GM19397 (cell line): ENCODE results near the gene HOXC12.

Source experiments
- ATAC-seq: cut with Tn5 transposase; IDR thresholded peaks from one replicate; pipeline ENCODE4 v1.9.1; 2021; ENCODE audit warnings: mild to moderate bottlenecking, moderate library complexity; ENCODE audit not compliant: unreplicated experiment

Gene HOXC12

DNA sequence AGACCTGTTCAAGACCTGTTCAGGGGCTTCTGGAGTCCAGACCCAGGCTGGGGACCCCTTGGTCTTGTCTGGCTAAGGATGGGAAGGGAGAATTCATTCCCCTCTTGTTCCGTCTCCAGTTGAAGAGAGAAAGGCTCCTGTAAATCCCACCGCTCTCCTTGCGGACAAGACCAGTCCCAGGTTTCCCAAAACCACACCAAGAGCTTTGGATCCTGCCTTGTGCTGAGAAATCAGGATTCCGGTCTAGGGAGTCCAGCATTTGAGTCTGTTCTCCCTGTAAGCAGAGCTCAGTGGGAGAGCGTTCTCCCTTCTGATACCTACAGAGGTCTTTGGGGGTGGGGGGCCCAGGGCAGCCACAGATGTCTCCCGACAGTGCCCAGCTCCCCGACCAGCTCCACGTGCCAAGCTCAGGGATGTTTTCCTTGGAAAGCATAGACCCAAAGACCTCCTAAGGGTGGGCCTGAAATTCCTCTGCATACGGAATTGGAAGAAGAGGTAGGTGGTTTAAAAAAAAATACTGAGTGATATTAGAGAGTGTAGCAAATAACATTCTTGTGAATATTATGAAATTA is 14.2 kb upstream of the HOXC12 start:
- ATAC-seq: no peak

DNA sequence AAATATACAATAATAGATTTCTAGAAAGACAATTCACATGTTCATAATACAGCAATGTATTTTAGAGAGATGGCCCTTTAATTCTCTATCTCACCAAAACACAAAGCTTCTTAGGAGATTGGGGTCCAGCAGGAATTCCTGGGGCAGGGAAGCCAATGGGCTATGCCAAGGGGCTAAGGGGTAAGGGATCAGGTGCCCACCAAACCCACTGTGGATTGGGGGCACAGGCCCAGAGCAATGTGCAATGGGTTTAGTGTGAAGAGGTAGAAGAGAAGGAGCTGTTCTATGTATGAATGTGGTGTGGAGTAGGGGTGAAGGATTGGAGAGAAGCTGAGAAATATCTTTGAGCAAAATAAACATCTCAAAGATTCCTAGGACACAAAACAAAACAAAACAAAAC is 13.5 kb upstream of the HOXC12 start:
- ATAC-seq: no peak

DNA sequence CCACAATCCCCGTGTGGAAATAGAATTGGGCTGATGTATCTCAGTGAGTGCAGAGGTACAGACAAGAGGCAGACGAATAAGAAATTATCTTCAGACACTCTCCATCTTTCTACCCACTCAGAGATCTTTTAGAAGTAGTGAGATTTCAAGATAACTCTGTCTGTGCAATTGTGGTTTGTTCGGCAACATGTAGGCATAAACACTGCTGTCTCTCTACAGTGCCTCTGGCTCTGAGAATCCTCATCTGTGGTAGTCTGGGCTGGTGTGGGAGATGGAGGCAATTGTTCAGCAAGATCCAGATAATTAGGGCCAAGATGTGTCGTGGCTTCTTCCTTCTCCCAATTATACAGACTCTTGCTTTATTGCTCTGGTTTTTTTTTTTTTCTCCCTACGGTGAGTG is 13.0 kb upstream of the HOXC12 start:
- ATAC-seq: no peak

DNA sequence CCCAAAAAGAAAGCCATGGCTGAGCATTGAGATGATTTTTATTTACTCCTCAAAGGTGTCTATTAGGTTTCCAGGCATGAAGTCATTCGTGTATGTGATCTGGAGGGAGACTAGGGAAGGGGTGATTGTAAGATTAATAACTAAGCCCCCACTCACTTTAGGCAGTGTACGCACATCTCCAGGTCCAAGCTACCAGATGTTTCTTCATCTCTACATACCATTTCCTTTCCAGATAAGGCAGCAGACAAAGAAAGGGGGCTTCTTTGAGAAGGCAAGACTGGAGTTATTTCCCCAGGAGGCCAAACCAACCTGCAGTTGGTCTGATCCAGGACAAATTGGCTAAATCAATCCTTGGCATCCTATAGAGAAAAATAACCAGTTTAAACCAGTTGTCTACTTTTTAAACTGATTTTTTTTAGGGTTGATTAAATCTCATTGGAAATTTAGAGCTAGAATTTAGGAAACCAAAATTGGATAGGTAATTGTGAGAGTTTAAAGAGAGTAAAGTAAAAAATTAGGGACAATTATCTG is 12.2 kb upstream of the HOXC12 start:
- no peak for ATAC-seq

DNA sequence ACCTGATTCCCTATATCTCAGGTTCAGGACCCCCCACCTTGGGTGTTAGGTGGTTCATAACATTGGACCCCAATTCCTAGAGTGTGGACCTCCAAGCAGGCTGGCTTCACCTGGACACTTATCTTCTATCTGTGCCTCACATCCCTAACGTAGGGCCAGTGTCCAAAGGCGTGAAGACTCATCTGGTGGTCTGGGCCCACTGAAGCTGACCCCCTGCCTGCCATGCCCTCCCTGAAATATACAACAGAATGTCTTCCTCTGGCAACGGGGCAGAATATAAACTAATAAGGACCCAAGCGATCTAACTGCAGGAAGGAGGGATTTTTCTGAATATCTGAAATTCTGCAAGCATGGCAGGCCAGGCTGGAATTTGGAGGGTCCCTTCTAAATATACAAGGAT is 10.5 kb upstream of the HOXC12 start:
- no peak for ATAC-seq

DNA sequence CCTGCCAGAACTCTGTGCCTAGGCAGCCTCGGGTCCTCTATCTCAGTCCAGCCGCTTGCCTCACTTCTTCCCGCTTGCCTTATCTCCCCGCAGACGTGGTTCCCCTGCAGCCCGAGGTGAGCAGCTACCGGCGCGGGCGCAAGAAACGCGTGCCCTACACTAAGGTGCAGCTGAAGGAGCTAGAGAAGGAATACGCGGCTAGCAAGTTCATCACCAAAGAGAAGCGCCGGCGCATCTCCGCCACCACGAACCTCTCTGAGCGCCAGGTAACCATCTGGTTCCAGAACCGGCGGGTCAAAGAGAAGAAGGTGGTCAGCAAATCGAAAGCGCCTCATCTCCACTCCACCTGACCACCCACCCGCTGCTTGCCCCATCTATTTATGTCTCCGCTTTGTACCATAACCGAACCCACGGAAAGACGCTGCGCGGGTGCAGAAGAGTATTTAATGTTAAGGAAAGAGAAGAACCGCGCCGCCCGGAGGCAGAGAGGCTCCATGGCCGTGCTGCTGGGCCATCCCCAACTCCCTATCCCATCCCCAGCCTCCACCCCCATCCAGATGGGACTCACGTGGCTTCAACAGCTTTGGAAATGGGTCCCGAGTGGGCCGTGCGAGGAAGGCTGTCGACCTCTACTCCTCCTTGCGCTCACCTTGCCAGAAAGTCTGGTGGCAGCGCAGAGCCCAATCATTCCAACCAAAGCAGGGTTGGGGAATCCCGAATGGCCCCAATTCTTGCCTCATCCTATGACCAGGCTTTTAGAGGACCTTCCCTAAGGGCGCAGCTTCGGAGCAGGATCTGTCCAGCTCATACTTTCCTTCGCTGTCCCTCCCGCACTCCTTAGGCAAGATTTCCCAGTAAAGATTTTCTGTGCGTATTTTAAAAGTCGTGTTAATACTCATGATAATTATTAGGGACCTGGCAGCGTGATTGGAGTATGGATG is 9.5 kb upstream of the HOXC12 start:
- no peak for ATAC-seq

DNA sequence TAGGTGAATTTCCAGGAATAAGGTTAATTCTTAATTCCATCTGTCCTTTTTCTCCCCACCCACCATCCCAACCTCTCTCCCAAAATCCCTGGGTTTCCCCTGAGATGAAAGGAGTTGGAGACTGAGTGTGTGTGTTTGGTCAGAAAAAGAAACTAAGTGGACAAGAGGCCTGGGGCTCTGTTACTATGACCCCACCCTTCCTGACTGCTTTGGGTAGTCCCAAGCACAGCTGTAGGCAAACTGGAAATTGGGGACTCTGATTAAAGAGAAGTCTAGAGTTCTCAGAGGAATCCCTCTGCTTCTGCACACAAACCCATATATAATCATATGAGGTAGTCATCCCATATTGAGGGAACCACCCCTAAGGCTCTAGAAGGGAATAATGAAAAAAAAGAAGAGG is 7.0 kb upstream of the HOXC12 start:
- ATAC-seq: no peak

DNA sequence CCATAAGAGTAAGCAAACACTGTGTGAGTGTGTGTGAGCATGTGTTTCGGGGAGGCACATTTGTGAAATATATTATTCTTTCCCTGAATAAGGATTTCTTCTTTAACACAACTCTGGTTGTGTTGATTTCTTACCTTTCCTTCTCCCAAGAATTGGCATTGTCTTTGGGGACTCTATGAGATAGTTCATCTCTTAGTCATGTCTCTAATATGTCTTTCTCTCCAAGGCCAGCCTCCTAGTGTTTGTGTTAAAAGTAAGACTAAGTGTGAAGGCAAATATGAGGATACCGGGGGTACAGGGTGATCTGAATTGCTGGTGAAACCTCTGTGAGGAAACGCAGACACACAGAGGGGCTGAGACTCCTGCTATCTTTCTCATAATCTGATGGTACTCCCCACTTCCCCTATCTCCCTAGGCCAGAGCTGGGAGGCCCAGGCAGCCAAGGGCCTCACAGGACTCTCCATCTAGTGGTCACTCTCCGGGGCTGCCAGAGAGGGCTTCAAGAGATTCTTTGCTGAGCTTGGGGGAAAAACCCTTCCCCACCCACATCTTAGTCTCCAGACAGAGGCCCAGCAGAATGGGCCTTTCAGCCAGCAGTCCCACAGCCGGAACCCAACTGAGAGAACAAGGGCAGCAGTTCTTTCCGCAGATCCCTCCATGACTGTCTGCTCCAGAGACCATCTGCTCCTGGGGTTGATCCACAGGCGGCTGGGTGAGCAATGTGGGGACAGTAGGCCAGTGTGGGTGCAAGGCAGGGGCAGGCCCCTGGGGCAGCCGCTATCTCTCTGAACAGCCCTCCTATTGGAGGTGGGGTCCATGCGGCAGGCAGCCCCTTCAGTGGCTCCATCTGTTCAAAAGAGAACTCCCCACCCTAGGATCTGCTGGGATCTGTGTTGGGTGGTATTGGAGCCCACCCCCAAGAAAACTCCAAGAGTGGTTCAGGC is 5.8 kb upstream of the HOXC12 start:
- ATAC-seq: no peak

DNA sequence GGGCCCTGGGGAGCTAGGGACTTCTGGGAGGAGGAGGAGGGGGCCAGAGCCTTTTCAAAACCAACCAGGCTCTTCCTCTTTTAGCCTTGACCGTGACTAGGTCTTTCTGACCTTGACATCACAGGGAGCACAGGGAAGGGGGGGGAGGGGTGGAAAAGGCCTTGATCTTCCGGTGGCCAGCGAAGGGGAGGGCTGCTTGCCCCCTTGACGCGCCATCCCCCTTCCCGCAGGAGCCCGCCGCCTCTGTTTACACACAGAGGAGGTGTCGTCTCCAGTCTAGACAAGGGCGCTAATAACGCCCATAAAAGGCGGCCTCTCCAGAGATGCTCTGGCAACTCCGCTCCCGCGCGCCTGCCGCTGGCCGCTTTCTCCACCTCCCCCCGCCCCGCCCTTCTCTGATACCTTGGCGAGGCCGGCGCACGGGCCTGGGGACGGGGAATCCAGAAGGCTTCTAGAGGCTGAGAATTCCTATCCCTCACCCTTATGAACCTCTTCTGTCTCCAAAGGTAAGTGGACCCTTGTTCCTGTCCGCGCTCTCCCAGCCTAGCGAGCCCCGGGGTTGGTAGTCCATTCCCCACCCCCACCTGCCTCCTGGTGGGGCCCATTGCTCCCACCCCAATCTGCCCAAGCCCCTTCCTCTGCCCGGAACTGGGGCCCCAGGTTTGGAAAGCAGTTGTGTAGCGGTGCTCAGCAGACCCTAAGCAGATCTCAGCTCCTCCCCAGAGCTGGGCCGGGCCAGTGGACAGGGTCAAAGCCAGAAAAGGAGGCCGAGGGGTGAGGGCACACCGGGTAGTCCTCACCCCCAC is 4.9 kb upstream of the HOXC12 start:
- no peak for ATAC-seq

DNA sequence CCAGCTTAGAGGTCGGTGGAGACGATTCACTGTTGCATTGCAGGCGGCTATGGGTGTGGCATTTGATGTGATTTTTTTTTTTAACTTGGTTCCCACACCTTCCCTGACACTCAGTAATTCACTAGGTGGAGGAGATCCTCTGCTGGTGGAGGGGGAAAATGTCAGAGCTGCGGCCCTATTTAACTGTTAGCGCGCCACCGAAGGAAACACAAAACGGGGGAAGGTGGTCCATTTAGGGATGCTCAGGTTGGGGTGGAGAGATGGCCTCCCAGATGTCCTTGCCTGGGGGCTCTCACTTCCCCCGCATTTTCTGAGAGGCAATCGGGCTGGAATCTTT is 4.3 kb upstream of the HOXC12 start:
- no peak for ATAC-seq

DNA sequence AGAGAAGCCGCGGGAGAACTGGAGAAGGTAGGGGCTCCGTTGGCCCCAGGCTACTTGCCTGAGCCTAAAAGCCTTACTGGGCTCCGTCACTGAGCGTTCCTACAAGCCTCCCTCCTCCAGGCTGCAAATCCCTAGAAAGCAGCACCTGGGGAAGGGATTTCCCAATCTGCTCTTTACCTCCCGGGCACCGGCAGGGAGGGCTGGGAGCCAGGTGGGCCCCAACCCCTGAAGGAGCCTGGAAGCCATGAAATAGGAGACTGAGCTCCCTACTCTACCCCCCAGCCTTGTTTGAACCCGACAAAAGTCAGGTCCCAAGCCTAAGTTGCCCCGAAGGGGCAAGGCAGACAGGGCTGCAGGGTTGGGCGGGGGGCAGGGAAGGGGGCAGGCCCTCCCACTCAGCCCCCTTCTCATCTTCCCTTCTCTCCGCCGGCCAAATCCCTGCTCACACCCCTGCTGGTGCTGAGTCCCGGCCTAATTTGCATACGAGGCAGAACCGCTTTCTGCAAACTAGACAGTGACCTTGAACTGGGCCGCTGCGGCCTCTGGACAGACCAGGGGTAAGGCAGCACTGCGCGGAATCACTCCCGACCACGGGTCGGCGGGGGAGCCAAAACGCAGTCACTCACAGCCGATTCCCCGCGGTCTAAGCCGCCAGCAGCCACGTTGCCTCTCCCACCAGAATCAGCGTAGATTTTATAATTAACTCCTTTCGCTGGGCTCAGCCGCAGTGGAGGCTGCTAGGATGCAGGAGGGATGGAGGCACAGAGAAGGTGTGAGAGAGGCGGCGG is 3.7 kb upstream of the HOXC12 start:
- no peak for ATAC-seq

DNA sequence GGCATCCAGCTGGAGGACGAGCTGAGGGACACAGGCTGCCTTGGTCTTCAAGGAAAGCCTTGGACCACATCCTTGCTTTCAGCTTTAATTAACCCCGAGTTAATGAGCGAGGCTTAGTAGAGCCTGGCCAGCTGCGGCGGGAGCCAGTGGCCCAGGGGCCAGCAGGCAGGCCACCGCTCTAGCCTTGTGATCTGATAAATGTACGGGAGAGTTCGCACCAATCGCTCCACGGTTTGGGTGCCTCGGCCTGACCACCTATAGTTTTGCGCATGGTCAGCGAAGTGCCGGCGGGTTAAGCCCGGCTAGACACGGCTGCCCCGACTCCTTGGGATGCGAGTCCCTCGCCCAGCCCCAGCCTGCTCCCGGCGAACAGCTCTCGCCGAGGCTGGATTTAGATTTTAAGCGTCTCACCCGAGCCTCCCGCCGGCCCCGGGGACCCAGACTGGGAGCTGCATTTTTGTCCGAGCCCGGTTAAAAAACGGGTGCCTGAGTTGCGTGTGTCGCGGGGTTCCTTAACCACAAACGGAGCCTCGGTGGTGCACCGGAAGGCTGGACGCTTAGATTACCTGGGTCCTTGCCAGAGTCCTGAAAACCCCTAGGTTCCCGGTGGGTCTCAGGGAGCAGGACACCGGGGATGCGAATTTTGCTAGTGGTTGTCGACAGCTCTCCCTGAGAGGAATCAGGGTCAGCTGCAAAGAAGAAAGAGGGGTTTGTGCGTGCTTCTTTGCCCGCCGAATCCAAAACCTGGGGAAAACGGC is 2.9 kb upstream of the HOXC12 start:
- no peak for ATAC-seq

DNA sequence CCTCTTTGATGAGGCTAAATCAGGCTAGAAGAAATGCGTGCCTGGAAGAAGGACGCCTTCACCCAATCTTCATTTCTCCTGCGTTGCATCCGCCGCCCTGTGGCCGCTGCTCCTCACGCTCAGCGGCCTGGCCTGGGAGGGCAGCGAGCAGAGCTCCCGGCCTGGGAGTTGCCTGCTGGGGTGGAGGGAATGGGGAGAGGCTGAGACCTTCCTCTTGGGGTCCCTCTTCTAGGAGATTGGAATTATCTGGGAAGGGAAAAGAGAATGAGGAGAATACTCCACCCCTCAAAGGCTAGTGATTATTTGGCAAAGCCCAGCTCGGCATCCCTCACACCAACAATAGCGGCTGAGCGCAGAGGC is 2.4 kb upstream of the HOXC12 start:
- ATAC-seq: no peak

DNA sequence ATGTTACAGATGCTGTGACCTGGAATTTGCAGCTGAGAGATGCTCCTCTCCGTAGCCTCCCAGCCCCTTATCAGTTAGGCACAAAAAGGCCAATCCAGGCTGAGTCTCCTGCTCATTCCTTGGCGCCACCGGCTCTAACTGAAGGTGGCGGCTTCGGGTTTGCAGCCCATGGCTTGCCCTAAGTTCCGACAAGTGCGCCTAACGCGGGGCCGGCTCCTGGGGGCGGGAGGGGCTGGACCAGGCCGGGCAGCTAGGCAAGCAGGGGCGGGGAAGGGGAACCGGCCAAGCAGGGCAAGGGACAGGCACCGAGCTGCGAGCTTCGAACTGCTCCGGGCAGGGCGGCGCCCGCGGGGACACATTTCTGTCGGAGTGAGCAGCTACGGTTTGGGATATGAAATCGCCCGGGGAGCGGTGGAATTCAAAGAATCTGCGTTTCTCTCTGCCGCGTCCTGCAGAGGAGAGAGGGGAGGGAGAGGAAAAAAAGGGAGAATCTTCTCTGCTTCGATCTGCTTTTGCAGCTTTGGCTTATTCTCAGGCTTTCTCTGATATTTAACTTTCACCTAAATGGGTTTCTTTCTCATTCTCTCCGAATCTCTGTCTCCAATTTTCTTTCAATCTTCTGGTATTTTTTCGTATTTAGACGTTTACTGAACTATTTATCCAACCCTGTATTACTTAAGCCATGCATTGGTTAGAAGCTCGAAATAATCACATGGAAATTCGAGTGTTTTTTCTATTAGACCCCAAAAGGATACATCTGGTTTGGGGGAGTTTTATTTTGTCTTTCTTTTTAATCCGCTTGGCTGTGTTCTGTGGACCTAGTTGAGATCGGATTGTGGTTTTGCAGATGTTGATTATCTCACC is 1.6 kb upstream of the HOXC12 start:
- no peak for ATAC-seq

DNA sequence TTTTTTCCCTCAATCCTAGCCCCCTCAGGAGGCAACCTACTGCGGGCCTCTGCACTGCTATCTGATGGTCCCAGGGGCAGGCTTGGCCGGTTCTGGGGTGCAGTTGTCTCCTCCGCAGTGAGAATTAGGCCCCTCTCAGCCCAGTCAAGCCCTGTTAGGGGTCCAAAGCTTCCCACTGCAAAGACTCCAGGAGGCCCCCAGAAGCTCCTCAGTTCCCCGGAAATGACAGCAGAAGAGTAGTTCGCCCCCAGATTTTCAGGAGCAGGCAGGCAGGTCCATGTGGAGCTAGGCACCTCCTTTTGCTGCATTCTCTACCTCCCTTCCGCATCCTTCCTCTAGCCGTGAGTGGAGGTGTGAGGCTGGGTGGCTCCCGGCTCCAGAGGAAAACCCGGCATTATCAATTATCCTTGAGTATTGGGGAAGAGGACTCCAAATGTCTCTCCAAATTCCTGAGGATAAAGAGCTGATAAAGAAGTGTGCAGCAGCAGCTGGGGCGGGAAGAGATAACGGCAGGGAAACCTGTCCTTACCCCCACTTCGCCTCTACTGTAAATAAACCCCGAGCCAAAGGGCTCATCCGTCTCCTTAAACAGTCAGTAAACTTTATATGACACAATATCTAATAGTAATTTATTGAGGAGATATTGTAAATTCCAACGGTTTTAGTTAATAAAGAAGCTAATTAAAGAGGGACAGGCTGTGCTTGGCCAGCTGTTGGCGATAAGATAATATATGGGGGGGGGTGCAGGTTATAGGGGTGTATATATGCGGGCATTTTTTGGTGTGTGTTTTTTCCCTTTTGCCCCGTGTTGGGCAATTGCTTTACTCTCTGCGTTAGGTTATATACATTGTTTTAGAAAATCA is 641 bp upstream of the HOXC12 start:
- ATAC-seq: no peak

DNA sequence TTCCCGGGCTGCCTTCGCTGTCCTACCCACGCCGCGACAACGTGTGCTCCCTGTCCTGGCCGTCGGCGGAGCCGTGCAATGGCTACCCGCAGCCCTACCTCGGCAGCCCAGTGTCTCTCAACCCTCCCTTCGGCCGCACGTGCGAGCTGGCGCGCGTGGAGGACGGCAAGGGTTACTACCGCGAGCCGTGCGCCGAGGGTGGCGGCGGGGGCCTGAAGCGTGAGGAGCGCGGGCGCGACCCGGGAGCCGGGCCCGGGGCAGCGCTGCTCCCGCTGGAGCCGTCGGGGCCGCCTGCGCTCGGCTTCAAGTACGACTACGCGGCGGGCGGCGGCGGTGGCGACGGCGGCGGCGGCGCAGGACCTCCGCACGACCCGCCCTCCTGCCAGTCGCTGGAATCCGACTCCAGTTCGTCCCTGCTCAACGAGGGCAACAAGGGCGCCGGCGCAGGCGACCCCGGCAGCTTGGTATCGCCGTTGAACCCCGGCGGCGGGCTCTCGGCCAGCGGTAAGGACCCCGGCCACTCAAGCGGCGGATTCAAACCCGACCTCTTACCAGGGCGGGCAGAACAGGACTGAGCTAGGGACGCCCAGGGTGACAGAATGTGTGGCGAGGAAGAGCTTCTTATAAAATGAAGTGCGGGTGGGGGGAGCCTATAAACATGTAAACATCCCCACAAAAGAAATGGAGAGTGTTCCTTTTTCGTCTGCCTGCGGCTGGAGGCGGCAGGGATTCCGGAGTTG is 503 bp downstream of the HOXC12 start:
- no peak for ATAC-seq
